HepG2 (cell line): ENCODE data around the gene OR10G2.

ENCODE experiments used
- ARHGAP35 ChIP-seq: sonication (generic); formaldehyde crosslinking; IDR thresholded peaks from 2 replicates; pipeline ENCODE4 v1.9.0; 2022; ENCODE audit warnings: mild to moderate bottlenecking, inconsistent platforms, moderate library complexity, missing genetic modification reagents, borderline replicate concordance
- CC2D1A ChIP-seq: sonication (generic); formaldehyde crosslinking; IDR thresholded peaks from 2 replicates; pipeline ENCODE4 v1.8.1; 2023; ENCODE audit warnings: mild to moderate bottlenecking, missing genetic modification reagents
- DPF2 ChIP-seq: sonication (generic); formaldehyde crosslinking; IDR thresholded peaks from 2 replicates; pipeline ENCODE4 v1.4.0; 2020; ENCODE audit warnings: mild to moderate bottlenecking, low read depth, missing genetic modification reagents, borderline replicate concordance
- ETV6 ChIP-seq: sonication (generic); formaldehyde crosslinking; conservative IDR thresholded peaks from 2 replicates; pipeline ENCODE4 v1.4.0; 2020; ENCODE audit warnings: missing genetic modification reagents
- GABPA ChIP-seq, 2 experiments: IDR thresholded peaks; 2 replicates each; pipeline ENCODE4 v1.6.1; 2011 to 2016; ENCODE audit warnings: low read depth in 2 of 2, low read length in 1 of 2, missing biosample characterization in 1 of 2, missing genetic modification characterization in 1 of 2
- JUN ChIP-seq: sonication (generic); formaldehyde crosslinking; IDR thresholded peaks from 2 replicates; pipeline ENCODE4 v1.4.0; 2020; ENCODE audit warnings: mild to moderate bottlenecking, missing genetic modification reagents
- SMC3 ChIP-seq: IDR thresholded peaks from 2 replicates; pipeline ENCODE4 v1.6.1; 2011; ENCODE audit warnings: low read length, improper control_type of control experiment
- TEAD3 ChIP-seq: optimal IDR thresholded peaks from 2 replicates; pipeline ENCODE3; 2016; ENCODE audit warnings: borderline replicate concordance
- ZBTB20 ChIP-seq: sonication (generic); formaldehyde crosslinking; IDR thresholded peaks from 2 replicates; pipeline ENCODE4 v1.8.1; 2023; ENCODE audit warnings: missing genetic modification reagents, low read depth, mild to moderate bottlenecking, borderline replicate concordance
- ZNF883 ChIP-seq: sonication (generic); formaldehyde crosslinking; IDR thresholded peaks from 2 replicates; pipeline ENCODE4 v1.5.1; 2020; ENCODE audit warnings: mild to moderate bottlenecking, missing genetic modification reagents; ENCODE audit errors: not compliant biosample characterization
- TF ChIP-seq, protein P1 (sequence below): sonication (generic); formaldehyde crosslinking; IDR thresholded peaks from 2 replicates; pipeline ENCODE4 v1.4.0; 2020; ENCODE audit warnings: low read depth, mild to moderate bottlenecking, missing genetic modification reagents
- TF ChIP-seq, protein P2 (sequence below): sonication (generic); formaldehyde crosslinking; IDR thresholded peaks from 2 replicates; pipeline ENCODE4 v1.5.0; 2020; ENCODE audit warnings: mild to moderate bottlenecking, missing genetic modification reagents, moderate library complexity

DNA sequence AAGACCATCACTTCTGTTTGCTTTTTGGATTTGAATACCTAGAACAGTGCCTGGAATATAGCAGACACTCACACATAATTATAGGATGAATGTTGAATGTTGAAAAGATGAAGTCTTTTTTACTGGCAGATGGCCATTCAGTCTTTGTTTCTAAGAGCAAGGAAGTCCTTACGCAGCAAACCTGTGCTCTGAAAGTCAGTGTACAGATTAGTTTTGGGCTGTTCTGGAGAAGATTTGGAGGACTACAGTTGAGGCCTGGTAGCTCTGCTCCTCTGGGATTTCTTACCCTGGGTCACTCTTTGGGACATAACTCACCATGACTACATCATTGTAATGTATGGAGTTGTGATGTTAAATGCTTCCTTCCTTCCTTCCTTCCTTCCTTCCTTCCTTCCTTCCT is 22.2 kb upstream of the OR10G2 start:
- TF ChIP-seq CC2D1A (CRISPR knock-in tag) (no peak), ZBTB20 (CRISPR knock-in tag) (no peak), ZNF883 (CRISPR knock-in tag) (no peak), DPF2 (no peak), ARHGAP35 (CRISPR knock-in tag) (no peak), JUN (CRISPR knock-in tag) (no peak), GABPA (IDR thresholded peaks at IDR 0.05; ENCODE audit: low read depth, low read length) (no peak), GABPA (CRISPR knock-in tag; IDR thresholded peaks at IDR 0.05; ENCODE audit: low read depth) (no peak), SMC3 (no peak), ETV6 (CRISPR knock-in tag) (no peak), TEAD3 (no peak)
- TF ChIP-seq, protein P1, sequence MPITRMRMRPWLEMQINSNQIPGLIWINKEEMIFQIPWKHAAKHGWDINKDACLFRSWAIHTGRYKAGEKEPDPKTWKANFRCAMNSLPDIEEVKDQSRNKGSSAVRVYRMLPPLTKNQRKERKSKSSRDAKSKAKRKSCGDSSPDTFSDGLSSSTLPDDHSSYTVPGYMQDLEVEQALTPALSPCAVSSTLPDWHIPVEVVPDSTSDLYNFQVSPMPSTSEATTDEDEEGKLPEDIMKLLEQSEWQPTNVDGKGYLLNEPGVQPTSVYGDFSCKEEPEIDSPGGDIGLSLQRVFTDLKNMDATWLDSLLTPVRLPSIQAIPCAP (CRISPR knock-in tag) = no peak
- TF ChIP-seq, protein P2, sequence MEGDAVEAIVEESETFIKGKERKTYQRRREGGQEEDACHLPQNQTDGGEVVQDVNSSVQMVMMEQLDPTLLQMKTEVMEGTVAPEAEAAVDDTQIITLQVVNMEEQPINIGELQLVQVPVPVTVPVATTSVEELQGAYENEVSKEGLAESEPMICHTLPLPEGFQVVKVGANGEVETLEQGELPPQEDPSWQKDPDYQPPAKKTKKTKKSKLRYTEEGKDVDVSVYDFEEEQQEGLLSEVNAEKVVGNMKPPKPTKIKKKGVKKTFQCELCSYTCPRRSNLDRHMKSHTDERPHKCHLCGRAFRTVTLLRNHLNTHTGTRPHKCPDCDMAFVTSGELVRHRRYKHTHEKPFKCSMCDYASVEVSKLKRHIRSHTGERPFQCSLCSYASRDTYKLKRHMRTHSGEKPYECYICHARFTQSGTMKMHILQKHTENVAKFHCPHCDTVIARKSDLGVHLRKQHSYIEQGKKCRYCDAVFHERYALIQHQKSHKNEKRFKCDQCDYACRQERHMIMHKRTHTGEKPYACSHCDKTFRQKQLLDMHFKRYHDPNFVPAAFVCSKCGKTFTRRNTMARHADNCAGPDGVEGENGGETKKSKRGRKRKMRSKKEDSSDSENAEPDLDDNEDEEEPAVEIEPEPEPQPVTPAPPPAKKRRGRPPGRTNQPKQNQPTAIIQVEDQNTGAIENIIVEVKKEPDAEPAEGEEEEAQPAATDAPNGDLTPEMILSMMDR (CRISPR knock-in tag) = no peak
